H9 (cell line): ENCODE data around the gene AP3D1. TPM values are rescaled to one million over a fixed set of nuclear protein-coding genes. Genes with fewer than 3 reads are reported as not detected.

Source experiments
- DNase-seq: peaks from one replicate; pipeline ENCODE4 v3.0.0-alpha.2; 2017
- H2AFZ ChIP-seq: one replicate; pipeline ENCODE4 v1.6.1; 2013; ENCODE audit warnings: mild to moderate bottlenecking, low read length, control low read depth, moderate library complexity
- H2AK5ac ChIP-seq: 2 replicates; pipeline ENCODE4 v1.6.1; 2013; ENCODE audit warnings: low read length, control low read depth, mixed read lengths; ENCODE audit not compliant: insufficient read length
- H2BK120ac ChIP-seq: one replicate; pipeline ENCODE4 v1.6.1; 2013; ENCODE audit warnings: low read depth, mild to moderate bottlenecking, low read length, control low read depth, inconsistent platforms; ENCODE audit not compliant: poor library complexity, severe bottlenecking
- H2BK12ac ChIP-seq: 2 replicates; pipeline ENCODE4 v1.6.1; 2013; ENCODE audit warnings: low read length, control low read depth, mixed read lengths, low read depth; ENCODE audit not compliant: insufficient read length
- H2BK15ac ChIP-seq: 2 replicates; pipeline ENCODE4 v1.6.1; 2013; ENCODE audit warnings: low read depth, low read length, control low read depth
- H2BK20ac ChIP-seq: one replicate; pipeline ENCODE4 v1.6.1; 2013; ENCODE audit warnings: low read depth, mild to moderate bottlenecking, low read length, control low read depth, inconsistent platforms; ENCODE audit not compliant: poor library complexity, severe bottlenecking
- H2BK5ac ChIP-seq: 2 replicates; pipeline ENCODE4 v1.6.1; 2013; ENCODE audit warnings: low read length, control low read depth, mixed read lengths; ENCODE audit not compliant: insufficient read length
- H3K14ac ChIP-seq: 2 replicates; pipeline ENCODE4 v1.6.1; 2013; ENCODE audit warnings: low read length, control low read depth; ENCODE audit not compliant: insufficient read depth
- H3K18ac ChIP-seq: 2 replicates; pipeline ENCODE4 v1.6.1; 2013; ENCODE audit warnings: low read depth, mild to moderate bottlenecking, mixed read lengths, low read length, control low read depth; ENCODE audit not compliant: insufficient read length
- H3K23ac ChIP-seq: 2 replicates; pipeline ENCODE4 v1.6.1; 2013; ENCODE audit warnings: low read length, control low read depth, mixed read lengths, low read depth; ENCODE audit not compliant: insufficient read length
- H3K23me2 ChIP-seq: 2 replicates; pipeline ENCODE4 v1.6.1; 2013; ENCODE audit warnings: low read depth, mild to moderate bottlenecking, mixed read lengths, low read length, control low read depth; ENCODE audit not compliant: insufficient read length, poor library complexity, severe bottlenecking
- H3K27ac ChIP-seq: 2 replicates; pipeline ENCODE4 v1.5.1; 2013; ENCODE audit warnings: low read length, control low read depth, mixed read lengths, low read depth; ENCODE audit not compliant: insufficient read length
- H3K27me3 ChIP-seq: 2 replicates; pipeline ENCODE4 v1.6.1; 2013; ENCODE audit warnings: low read length, control low read depth, inconsistent platforms; ENCODE audit not compliant: insufficient read depth
- H3K4ac ChIP-seq: 2 replicates; pipeline ENCODE4 v1.6.1; 2013; ENCODE audit warnings: low read depth, mild to moderate bottlenecking, control low read depth, inconsistent platforms, low read length, moderate library complexity
- H3K4me1 ChIP-seq: 2 replicates; pipeline ENCODE4 v1.6.1; 2013; ENCODE audit warnings: low read length, control low read depth, inconsistent platforms; ENCODE audit not compliant: insufficient read depth
- H3K4me2 ChIP-seq: 2 replicates; pipeline ENCODE4 v1.6.1; 2013; ENCODE audit warnings: low read length, control low read depth, mixed read lengths; ENCODE audit not compliant: insufficient read length, insufficient read depth
- H3K56ac ChIP-seq: 2 replicates; pipeline ENCODE4 v1.6.1; 2013; ENCODE audit warnings: low read depth, mild to moderate bottlenecking, mixed read lengths, low read length, control low read depth; ENCODE audit not compliant: insufficient read length
- H3K79me1 ChIP-seq: 2 replicates; pipeline ENCODE4 v1.6.1; 2013; ENCODE audit warnings: low read depth, mild to moderate bottlenecking, moderate library complexity, low read length, control low read depth, inconsistent platforms; ENCODE audit not compliant: insufficient read depth, poor library complexity, severe bottlenecking
- H3K79me2 ChIP-seq: 2 replicates; pipeline ENCODE4 v1.6.1; 2013; ENCODE audit warnings: low read length, control low read depth, inconsistent platforms; ENCODE audit not compliant: insufficient read depth
- H3K9ac ChIP-seq: 2 replicates; pipeline ENCODE4 v1.6.1; 2013; ENCODE audit warnings: low read length, control low read depth, mixed read lengths; ENCODE audit not compliant: insufficient read length; ENCODE audit errors: extremely low read depth
- H3K9me3 ChIP-seq: one replicate; pipeline ENCODE4 v1.6.1; 2013; ENCODE audit warnings: low read depth, low read length, inconsistent platforms; ENCODE audit not compliant: control insufficient read depth
- H3T11ph ChIP-seq: one replicate; pipeline ENCODE4 v1.6.1; 2013; ENCODE audit warnings: mild to moderate bottlenecking, low read length, control low read depth, inconsistent platforms
- H4K20me1 ChIP-seq: one replicate; pipeline ENCODE4 v1.6.1; 2013; ENCODE audit not compliant: control insufficient read depth, insufficient read length, insufficient read depth
- H4K5ac ChIP-seq: 2 replicates; pipeline ENCODE4 v1.6.1; 2013; ENCODE audit warnings: low read depth, mild to moderate bottlenecking, mixed read lengths, low read length, control low read depth; ENCODE audit not compliant: insufficient read length
- H4K8ac ChIP-seq: replicated peaks from 2 replicates; pipeline ENCODE4 v1.6.1; 2013; ENCODE audit warnings: low read length, control low read depth, mixed read lengths, low read depth; ENCODE audit not compliant: insufficient read length
- H4K91ac ChIP-seq: 2 replicates; pipeline ENCODE4 v1.6.1; 2013; ENCODE audit warnings: low read depth, mild to moderate bottlenecking, moderate library complexity, mixed read lengths, low read length, control low read depth; ENCODE audit not compliant: insufficient read length
- H3K27ac Mint-ChIP-seq, 3 experiments: 2 replicates in 2 of 3; 3 replicates in 1 of 3; pipeline ENCODE4 v1.8.0; 2020 to 2021; ENCODE audit warnings: mixed read lengths in 3 of 3, mild to moderate bottlenecking in 1 of 3, moderate library complexity in 1 of 3
- H3K27me3 Mint-ChIP-seq: 2 replicates; pipeline ENCODE4 v1.8.0; 2021; ENCODE audit warnings: low read depth, mild to moderate bottlenecking, moderate library complexity, mixed read lengths
- H3K36me3 Mint-ChIP-seq, 3 experiments: 2 replicates in 2 of 3; 3 replicates in 1 of 3; pipeline ENCODE4 v1.8.0; 2020 to 2021; ENCODE audit warnings: low read depth in 3 of 3, mixed read lengths in 3 of 3; ENCODE audit not compliant: insufficient read depth in 1 of 3
- H3K4me1 Mint-ChIP-seq, 2 experiments: 2 replicates each; pipeline ENCODE4 v1.8.0; 2020; ENCODE audit warnings: mixed read lengths in 2 of 2
- H3K4me3 Mint-ChIP-seq, 2 experiments: 2 replicates in 1 of 2; 3 replicates in 1 of 2; pipeline ENCODE4 v1.8.0; 2020 to 2021; ENCODE audit warnings: mild to moderate bottlenecking in 2 of 2, mixed read lengths in 2 of 2, moderate library complexity in 1 of 2
- H3K9me3 Mint-ChIP-seq, 2 experiments: 2 replicates in 1 of 2; 3 replicates in 1 of 2; pipeline ENCODE4 v1.8.0; 2020; ENCODE audit warnings: mild to moderate bottlenecking in 2 of 2, mixed read lengths in 2 of 2, moderate library complexity in 1 of 2
- CTCF ChIP-seq: fragments of 200-600 bp; sonication (generic); conservative IDR thresholded peaks from 3 replicates; pipeline ENCODE4 v1.8.0; 2021; ENCODE audit warnings: antibody characterized with exemption, mild to moderate bottlenecking
- WGBS: extraction: QIAGEN DNeasy Blood & Tissue Kit; methylation state at CpG from one replicate; pipeline ENCODE4 v1.1.7; 2013; ENCODE audit warnings: missing lambda C conversion rate, low lambda C conversion rate, mixed read lengths; ENCODE audit not compliant: insufficient read length; ENCODE audit errors: extremely low coverage; 5-methylcytosine and 5-hydroxymethylcytosine counted together
- total RNA-seq: library from RNA; stranded (reverse); gene quantifications from 2 replicates; pipeline ENCODE4 v1.2.1, GENCODE V29; 2021

AP3D1 gene
- total RNA-seq, 1 experiment from 2014 or later = 142 TPM

- H3K27ac ChIP-seq = no peak overlapping the region
- no peaks in the 10 kb centered on the region for H3K79me1 ChIP-seq
- no peak overlapping the region for H3K23ac ChIP-seq
- no peaks in the 10 kb centered on the region for H3K23me2 ChIP-seq
- H3T11ph ChIP-seq = no peak overlapping the region
- no peaks in the 10 kb centered on the region for H3K79me2 ChIP-seq
- no peaks in the 10 kb centered on the region for H3K9me3 ChIP-seq
- Mint-ChIP-seq H3K4me1 (peaks cover 0 to 4% of the 10 kb centered on the region in 2 experiments; a peak in 2 of 4 replicates), H3K9me3 (no peaks in the 10 kb centered on the region), H3K36me3 (peaks cover 0 to 14% (median 5%) of the 10 kb centered on the region in 3 experiments; a peak in 3 of 7 replicates), H3K27ac (peak overlapping the region; percentile 30 to 48 (median 36); a peak in 3 of 7 replicates), H3K4me3 (no peak overlapping the region), H3K27me3 (no peaks in the 10 kb centered on the region)
- H4K5ac ChIP-seq = no peak overlapping the region
- no peak overlapping the region for H2BK15ac ChIP-seq
- H4K91ac ChIP-seq = no peak overlapping the region
- no peak for TF ChIP-seq CTCF
- no peak for DNase-seq
- H4K20me1 ChIP-seq = no peaks in the 10 kb centered on the region
- no CpG with 5 or more reads among the region's 23 CpGs for WGBS
- no peak overlapping the region for H3K9ac ChIP-seq
- no peak overlapping the region for H3K4me2 ChIP-seq
- no peak overlapping the region for H2BK20ac ChIP-seq
- no peak overlapping the region for H2AFZ ChIP-seq
- H3K18ac ChIP-seq = no peak overlapping the region
- H2AK5ac ChIP-seq = no peak overlapping the region
- no peak overlapping the region for H4K8ac ChIP-seq
- no peak overlapping the region for H2BK12ac ChIP-seq
- H2BK5ac ChIP-seq = no peak overlapping the region
- H3K27me3 ChIP-seq = no peaks in the 10 kb centered on the region
- H2BK120ac ChIP-seq = no peak overlapping the region
- no peak overlapping the region for H3K4ac ChIP-seq
- H3K14ac ChIP-seq = no peak overlapping the region
- H3K4me1 ChIP-seq = no peaks in the 10 kb centered on the region
- no peak overlapping the region for H3K56ac ChIP-seq
Observed at GRCh38 chr19:2080336-2080988, 70.9 kb downstream of the AP3D1 start.
